ENCODE data around the gene TDP1. TPM values are rescaled to one million over a fixed set of nuclear protein-coding genes. Genes with fewer than 3 reads are reported as not detected.

TDP1 gene
- total and polyA plus RNA-seq, 7 donors: 6.0 to 11.7 (median 6.8) TPM

- TF ChIP-seq EP300 (IDR thresholded peaks at IDR 0.05): no peak
- TF ChIP-seq POLR2A (IDR thresholded peaks at IDR 0.05): no peak
- no peak for TF ChIP-seq CTCF (IDR thresholded peaks at IDR 0.05)
- no peak for TF ChIP-seq POLR2AphosphoS5 (IDR thresholded peaks at IDR 0.05)
Observed at GRCh38 chr14:89959853-89960445, 4.2 kb downstream of the TDP1 start.

GRCh38 chr14:89960914-89961313 is 5.2 kb downstream of the TDP1 start:
- 86 to 90% methylated on average over 3 of the region's 3 CpGs for WGBS, 2 donors
- no peak overlapping the region for H3K4me3 ChIP-seq
- TF ChIP-seq CTCF (IDR thresholded peaks at IDR 0.05) (no peak), POLR2AphosphoS5 (IDR thresholded peaks at IDR 0.05) (no peak), EP300 (IDR thresholded peaks at IDR 0.05) (no peak), POLR2A (IDR thresholded peaks at IDR 0.05) (no peak)

More at GRCh38 chr14:89959853-89960445, 4.2 kb downstream of the TDP1 start:
- no peak overlapping the region for H3K4me3 ChIP-seq
- peaks cover 0 to 17% (median 14%) of the 10 kb centered on the region in 4 donors for H3K4me1 ChIP-seq
- peaks cover 0 to 17% (median 2%) of the 10 kb centered on the region in 4 donors for H3K36me3 ChIP-seq
- no peaks in the 10 kb centered on the region for H3K27me3 ChIP-seq
- no peak overlapping the region for H3K27ac ChIP-seq
- intact Hi-C loops (cut with DNase I): loop anchor here (10.0 kb wide), 1 partner anchor 1395 kb away; the partner anchor contains the start of gene ZC3H14
- no peak for DNase-seq
- no peaks in the 10 kb centered on the region for H3K9me3 ChIP-seq
- WGBS, 2 donors: 62 to 92% methylated on average over 3 of the region's 3 CpGs

GRCh38 chr14:89963288-89963978 is 7.7 kb downstream of the TDP1 start:
- H3K4me3 ChIP-seq: no peak overlapping the region
- H3K27me3 ChIP-seq: no peaks in the 10 kb centered on the region
- DNase-seq: no peak
- WGBS, 2 donors: 95 to 96% methylated on average over 10 of the region's 10 CpGs
- no peaks in the 10 kb centered on the region for H3K4me1 ChIP-seq
- TF ChIP-seq POLR2A (IDR thresholded peaks at IDR 0.05) (no peak), POLR2AphosphoS5 (IDR thresholded peaks at IDR 0.05) (no peak), EP300 (IDR thresholded peaks at IDR 0.05) (no peak), CTCF (IDR thresholded peaks at IDR 0.05) (no peak)
- intact Hi-C loops (cut with DNase I): no loop called here
- peaks cover 0 to 43% (median 7%) of the 10 kb centered on the region in 4 donors for H3K36me3 ChIP-seq
- no peaks in the 10 kb centered on the region for H3K9me3 ChIP-seq
- no peak overlapping the region for H3K27ac ChIP-seq

More at GRCh38 chr14:89960914-89961313, 5.2 kb downstream of the TDP1 start:
- intact Hi-C loops (cut with DNase I): no loop called here
- Histone ChIP-seq H3K27me3 (no peaks in the 10 kb centered on the region), H3K36me3 (peaks cover 0 to 23% (median 2%) of the 10 kb centered on the region in 4 donors), H3K27ac (no peak overlapping the region), H3K4me1 (peaks cover 0 to 17% (median 14%) of the 10 kb centered on the region in 4 donors), H3K9me3 (no peaks in the 10 kb centered on the region)
- DNase-seq: no peak

GRCh38 chr14:89965839-89966238 is 10.1 kb downstream of the TDP1 start:
- Histone ChIP-seq H3K27ac (no peak overlapping the region), H3K4me1 (no peaks in the 10 kb centered on the region), H3K9me3 (no peaks in the 10 kb centered on the region), H3K27me3 (no peaks in the 10 kb centered on the region), H3K4me3 (no peak overlapping the region), H3K36me3 (peaks cover 0 to 54% (median 11%) of the 10 kb centered on the region in 4 donors)
- 95 to 99% methylated on average over 1 of the region's 1 CpG for WGBS, 2 donors
- no peak for DNase-seq
- TF ChIP-seq CTCF (IDR thresholded peaks at IDR 0.05): no peak
- TF ChIP-seq POLR2AphosphoS5 (IDR thresholded peaks at IDR 0.05): no peak
- TF ChIP-seq POLR2A (IDR thresholded peaks at IDR 0.05): no peak
- intact Hi-C loops (cut with DNase I): no loop called here
